Regular cardiac myocyte (primary cell): Measurements from ENCODE around the gene TMEM25. TPM values are rescaled to one million over a fixed set of nuclear protein-coding genes. Genes with fewer than 3 reads are reported as not detected.

Source experiments
- total RNA-seq: library from RNA; depleted of rRNA; stranded (reverse); fragments of >200 nt; gene quantifications from 2 replicates; pipeline ENCODE4 v1.2.3, GENCODE V29; 2014

The TMEM25 gene
- 10.9 and 15.5 TPM in 2 replicates for total RNA-seq

GRCh38 chr11:118530683-118531596 lies at the start of gene TMEM25:
Gene TMEM25, plus strand, starts transcription at chr11:118531192. Its CDS starts 610 bp downstream, at chr11:118531802.

GRCh38 chr11:118527109-118527508 lies 3.9 kb upstream of the TMEM25 start, which contains the start of gene TTC36:
Gene TTC36, plus strand, starts transcription at chr11:118527474. Its CDS starts 21 bp downstream, at chr11:118527495.

GRCh38 chr11:118572061-118572980 lies 41.3 kb downstream of the TMEM25 start, which contains the start of gene ARCN1:
Gene ARCN1, plus strand, starts transcription at chr11:118572409. Its CDS starts 139 bp downstream, at chr11:118572548.

Other genes starting within 250 kb of the TMEM25 start
- gene CD3E, start 226.5 kb upstream of the TMEM25 start, total RNA-seq, result not detected in 2 replicates
- gene CD3D, start 188.5 kb upstream of the TMEM25 start, total RNA-seq, result not detected in 2 replicates
- gene CD3G, start 186.8 kb upstream of the TMEM25 start, total RNA-seq, result not detected in 2 replicates
- 33.3 and 36.0 TPM in 2 replicates for gene UBE4A, start 171.6 kb upstream of the TMEM25 start, total RNA-seq
- gene ATP5MG, start 129.6 kb upstream of the TMEM25 start, total RNA-seq, result 54.4 and 62.5 TPM in 2 replicates
- gene KMT2A, start 94.7 kb upstream of the TMEM25 start, total RNA-seq, result 12.8 and 20.9 TPM in 2 replicates
- gene TTC36, start 3.7 kb upstream of the TMEM25 start, total RNA-seq, result 0.58 and 1.7 TPM in 2 replicates
- 21.7 and 27.0 TPM in 2 replicates for gene IFT46, start 34.7 kb downstream of the TMEM25 start, total RNA-seq
- gene ARCN1, start 41.2 kb downstream of the TMEM25 start, total RNA-seq, result 159 and 212 TPM in 2 replicates
- gene PHLDB1, start 76.4 kb downstream of the TMEM25 start, total RNA-seq, result 62.0 and 99.7 TPM in 2 replicates
- not detected in 2 replicates for gene TREH, start 148.5 kb downstream of the TMEM25 start, total RNA-seq